HFFc6 (cell line): ENCODE results near the gene SRP9. TPM values are rescaled to one million over a fixed set of nuclear protein-coding genes. Genes with fewer than 3 reads are reported as not detected.

Experiments
- DNase-seq: peaks from one replicate; pipeline ENCODE4 v3.0.0-alpha.2; 2018
- H3K27ac Mint-ChIP-seq: 2 replicates; pipeline ENCODE4 v1.8.0; 2020; ENCODE audit warnings: mild to moderate bottlenecking, mixed read lengths
- H3K27me3 Mint-ChIP-seq: 2 replicates; pipeline ENCODE4 v1.8.0; 2021; ENCODE audit warnings: mild to moderate bottlenecking, moderate library complexity, mixed read lengths; ENCODE audit not compliant: insufficient read depth
- H3K36me3 Mint-ChIP-seq: 2 replicates; pipeline ENCODE4 v1.8.0; 2021; ENCODE audit warnings: low read depth, mixed read lengths
- H3K4me1 Mint-ChIP-seq: 2 replicates; pipeline ENCODE4 v1.8.0; 2020; ENCODE audit warnings: low read depth, mixed read lengths
- H3K4me3 Mint-ChIP-seq: 2 replicates; pipeline ENCODE4 v1.8.0; 2020; ENCODE audit warnings: mild to moderate bottlenecking, moderate library complexity, mixed read lengths
- H3K9me3 Mint-ChIP-seq: 2 replicates; pipeline ENCODE4 v1.8.0; 2020; ENCODE audit warnings: mild to moderate bottlenecking, mixed read lengths
- CTCF ChIP-seq: fragments of 200-600 bp; sonication (generic); IDR thresholded peaks from 2 replicates; pipeline ENCODE4 v1.5.0; 2021; ENCODE audit warnings: antibody characterized with exemption, mild to moderate bottlenecking
- total RNA-seq, 6 experiments: library from RNA; stranded (reverse); fragmentation: NEBNext Ultra II Directional; extraction: Animal tissue kit (Norgen Biotek cat#: 25700); gene quantifications; 2 replicates in 1 of 6; 3 replicates in 5 of 6; pipeline ENCODE4 v1.2.3, GENCODE V29; 2021

Gene SRP9
- total RNA-seq, 6 experiments from 2014 or later = 219 to 277 (median 246) TPM

- no peak for DNase-seq
- Mint-ChIP-seq H3K27ac (no peak overlapping the region), H3K27me3 (peaks cover 2% of the 10 kb centered on the region; the same call in 1 of the 2 replicates), H3K36me3 (no peaks in the 10 kb centered on the region), H3K9me3 (no peaks in the 10 kb centered on the region), H3K4me1 (no peaks in the 10 kb centered on the region), H3K4me3 (no peak overlapping the region)
- TF ChIP-seq CTCF = no peak
These were observed 46.2 kb downstream of the SRP9 start for GRCh38 chr1:225823811-225824261.

- H3K4me3 Mint-ChIP-seq = no peak overlapping the region
- no peak for TF ChIP-seq CTCF
- H3K27me3 Mint-ChIP-seq = peaks cover 2% of the 10 kb centered on the region; the same call in 1 of the 2 replicates
- DNase-seq = no peak
- no peaks in the 10 kb centered on the region for H3K9me3 Mint-ChIP-seq
- H3K27ac Mint-ChIP-seq = no peak overlapping the region
- H3K36me3 Mint-ChIP-seq = no peaks in the 10 kb centered on the region
- no peaks in the 10 kb centered on the region for H3K4me1 Mint-ChIP-seq
These were observed 46.9 kb downstream of the SRP9 start for GRCh38 chr1:225824533-225824941.

GRCh38 chr1:225825078-225825477 is 47.5 kb downstream of the SRP9 start:
- H3K4me1 Mint-ChIP-seq = no peaks in the 10 kb centered on the region
- no peak overlapping the region for H3K4me3 Mint-ChIP-seq
- no peak overlapping the region for H3K27ac Mint-ChIP-seq
- peaks cover 2% of the 10 kb centered on the region for H3K27me3 Mint-ChIP-seq
- no peak for DNase-seq
- no peaks in the 10 kb centered on the region for H3K9me3 Mint-ChIP-seq
- no peak for TF ChIP-seq CTCF
- no peaks in the 10 kb centered on the region for H3K36me3 Mint-ChIP-seq

- H3K9me3 Mint-ChIP-seq = no peaks in the 10 kb centered on the region
- no peak overlapping the region for H3K4me3 Mint-ChIP-seq
- H3K4me1 Mint-ChIP-seq = no peaks in the 10 kb centered on the region
- H3K27ac Mint-ChIP-seq = no peak overlapping the region
- H3K27me3 Mint-ChIP-seq = peaks cover 2% of the 10 kb centered on the region
- no peak for DNase-seq
- H3K36me3 Mint-ChIP-seq = no peaks in the 10 kb centered on the region
- TF ChIP-seq CTCF = no peak
These were observed 48.0 kb downstream of the SRP9 start for GRCh38 chr1:225825607-225826007.

- no peak for DNase-seq
- H3K4me1 Mint-ChIP-seq = no peaks in the 10 kb centered on the region
- no peak overlapping the region for H3K27ac Mint-ChIP-seq
- H3K36me3 Mint-ChIP-seq = no peaks in the 10 kb centered on the region
- H3K4me3 Mint-ChIP-seq = no peak overlapping the region
- no peak for TF ChIP-seq CTCF
- H3K27me3 Mint-ChIP-seq = peaks cover 2% of the 10 kb centered on the region
- no peaks in the 10 kb centered on the region for H3K9me3 Mint-ChIP-seq
These were observed 49.5 kb downstream of the SRP9 start for GRCh38 chr1:225827076-225827475.
